ENCODE measurements around the gene ERMP1. TPM values are rescaled to one million over a fixed set of nuclear protein-coding genes. Genes with fewer than 3 reads are reported as not detected.
A peak's percentile ranks its signal among the peaks of the same experiment; 100 is the strongest.

ERMP1 gene
- total RNA-seq, 1 donor from 2014 or later, result 57.7 TPM

DNA sequence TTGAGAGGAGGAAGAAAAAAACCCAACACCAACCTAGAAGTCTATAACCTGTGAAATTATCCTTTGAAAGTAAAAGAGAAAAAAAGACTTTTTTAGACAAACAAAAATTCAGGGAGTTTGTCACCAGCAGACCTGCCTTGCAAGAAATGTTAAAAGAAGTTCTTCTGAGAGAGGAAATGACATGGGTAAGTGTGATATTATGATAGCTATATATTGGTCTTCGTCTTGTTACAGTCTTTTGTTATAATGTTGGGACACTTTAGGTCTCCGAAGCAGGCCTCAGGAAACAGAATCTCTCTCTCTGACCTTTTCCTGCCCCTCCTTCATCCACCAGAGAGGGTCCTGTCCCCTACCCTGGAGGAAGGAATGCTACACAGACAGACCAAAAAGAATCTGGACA lies 41.1 kb upstream of the ERMP1 start:
- peaks cover 11% of the 10 kb centered on the region for H3K4me1 Mint-ChIP-seq (ENCODE audit: unreplicated experiment)
- DNase-seq (ENCODE audit: extremely low spot score, unreplicated experiment), result no peak
- no peaks in the 10 kb centered on the region for H3K27me3 Mint-ChIP-seq
- peak overlapping the region; percentile 41 for H3K27ac Mint-ChIP-seq
- no peak overlapping the region for H3K4me3 Mint-ChIP-seq
- no peaks in the 10 kb centered on the region for H3K36me3 Mint-ChIP-seq
- H3K9me3 Mint-ChIP-seq, result peaks cover 6% of the 10 kb centered on the region
- no peak for TF ChIP-seq CTCF (conservative IDR thresholded peaks at IDR 0.05)

DNA sequence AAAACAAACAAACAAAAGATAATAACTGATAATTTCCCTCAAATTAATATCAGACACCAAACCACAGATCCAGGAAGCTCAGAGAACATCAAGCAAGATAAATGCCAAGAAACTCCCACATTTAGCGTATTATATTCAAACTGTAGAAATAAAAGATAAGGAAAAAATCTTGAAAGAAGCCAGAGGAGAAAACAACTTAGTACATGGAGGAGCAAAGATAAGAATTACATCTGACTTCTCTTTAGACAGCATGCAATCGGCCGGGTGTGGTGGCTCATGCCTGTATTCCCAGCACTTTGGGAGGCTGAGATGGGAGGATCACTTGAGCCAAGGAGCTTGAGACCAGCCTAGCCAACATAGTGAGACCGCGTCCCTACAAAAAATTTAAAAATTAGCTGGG lies 40.5 kb upstream of the ERMP1 start:
- Mint-ChIP-seq H3K27me3 (no peaks in the 10 kb centered on the region), H3K4me3 (no peak overlapping the region), H3K4me1 (ENCODE audit: unreplicated experiment) (peaks cover 11% of the 10 kb centered on the region), H3K27ac (peak overlapping the region; percentile 34), H3K9me3 (peaks cover 6% of the 10 kb centered on the region), H3K36me3 (no peaks in the 10 kb centered on the region)
- TF ChIP-seq CTCF (conservative IDR thresholded peaks at IDR 0.05), result no peak
- no peak for DNase-seq (ENCODE audit: extremely low spot score, unreplicated experiment)

GRCh38 chr9:5872511-5872910 lies 39.6 kb upstream of the ERMP1 start:
- H3K9me3 Mint-ChIP-seq, result peaks cover 6% of the 10 kb centered on the region
- peaks cover 15% of the 10 kb centered on the region for H3K4me1 Mint-ChIP-seq (ENCODE audit: unreplicated experiment)
- TF ChIP-seq CTCF (conservative IDR thresholded peaks at IDR 0.05), result no peak
- peak overlapping the region; percentile 27 for H3K4me3 Mint-ChIP-seq
- H3K27me3 Mint-ChIP-seq, result no peaks in the 10 kb centered on the region
- no peaks in the 10 kb centered on the region for H3K36me3 Mint-ChIP-seq
- DNase-seq (ENCODE audit: extremely low spot score, unreplicated experiment), result no peak
- H3K27ac Mint-ChIP-seq, result peak overlapping the region; percentile 94

GRCh38 chr9:5871785-5872184 lies 38.9 kb upstream of the ERMP1 start:
- peak overlapping the region; percentile 45 for H3K4me3 Mint-ChIP-seq
- TF ChIP-seq CTCF (conservative IDR thresholded peaks at IDR 0.05), result no peak
- peaks cover 15% of the 10 kb centered on the region for H3K4me1 Mint-ChIP-seq (ENCODE audit: unreplicated experiment)
- H3K27me3 Mint-ChIP-seq, result no peaks in the 10 kb centered on the region
- peak overlapping the region; percentile 94 for H3K27ac Mint-ChIP-seq
- no peaks in the 10 kb centered on the region for H3K36me3 Mint-ChIP-seq
- H3K9me3 Mint-ChIP-seq, result peaks cover 6% of the 10 kb centered on the region
- no peak for DNase-seq (ENCODE audit: extremely low spot score, unreplicated experiment)

DNA sequence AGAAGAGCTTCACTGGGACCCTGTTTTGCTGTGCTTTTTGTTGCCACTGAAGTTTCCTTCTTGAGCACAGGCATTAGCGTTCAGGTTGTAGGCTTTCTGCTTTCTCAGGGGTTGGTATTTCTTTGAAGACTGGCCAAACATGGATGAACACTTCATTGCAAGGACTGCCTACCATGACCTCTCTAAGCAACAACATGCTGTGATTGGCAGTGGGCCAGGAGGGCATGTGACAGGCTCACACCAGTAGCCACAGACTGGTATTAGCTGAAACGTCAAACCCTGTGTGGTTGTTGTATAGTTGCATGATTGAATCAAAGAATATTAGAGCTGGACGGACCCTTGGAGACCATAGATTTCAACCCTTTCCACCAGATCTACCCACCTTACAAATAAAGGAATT lies 37.8 kb upstream of the ERMP1 start:
- Mint-ChIP-seq H3K27me3 (no peaks in the 10 kb centered on the region), H3K27ac (peak overlapping the region; percentile 94), H3K9me3 (no peaks in the 10 kb centered on the region), H3K4me1 (ENCODE audit: unreplicated experiment) (peaks cover 15% of the 10 kb centered on the region), H3K36me3 (no peaks in the 10 kb centered on the region), H3K4me3 (no peak overlapping the region)
- DNase-seq (ENCODE audit: extremely low spot score, unreplicated experiment), result no peak
- no peak for TF ChIP-seq CTCF (conservative IDR thresholded peaks at IDR 0.05)

DNA sequence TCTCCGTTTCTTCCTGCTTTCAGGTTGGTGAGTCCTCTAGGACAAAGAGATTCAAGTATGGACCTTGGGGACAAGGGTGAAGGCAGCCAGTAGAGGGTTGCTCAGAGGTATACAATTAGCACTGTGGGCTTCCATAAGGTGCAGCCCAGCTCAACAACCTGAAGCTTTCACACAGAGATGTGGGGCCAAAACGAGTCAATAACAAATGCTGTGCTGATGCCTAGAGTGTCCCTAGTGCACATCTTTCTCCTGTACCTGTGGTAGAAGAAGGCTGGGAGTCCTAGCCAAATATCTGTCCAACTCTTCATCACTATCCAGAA lies 37.1 kb upstream of the ERMP1 start:
- no peaks in the 10 kb centered on the region for H3K27me3 Mint-ChIP-seq
- no peak for TF ChIP-seq CTCF (conservative IDR thresholded peaks at IDR 0.05)
- H3K4me3 Mint-ChIP-seq, result no peak overlapping the region
- DNase-seq (ENCODE audit: extremely low spot score, unreplicated experiment), result no peak
- no peaks in the 10 kb centered on the region for H3K9me3 Mint-ChIP-seq
- no peaks in the 10 kb centered on the region for H3K36me3 Mint-ChIP-seq
- peaks cover 12% of the 10 kb centered on the region for H3K4me1 Mint-ChIP-seq (ENCODE audit: unreplicated experiment)
- H3K27ac Mint-ChIP-seq, result peak overlapping the region; percentile 94

All from type B pancreatic cell (in vitro differentiated cells).